HEK293 (cell line): ENCODE measurements around the gene CNOT6L.

Experiments used
- CTCF ChIA-PET: fragments of 350-600 bp; formaldehyde crosslinking; extraction: SDS; loops from one replicate; lab custom pipeline; 2021; ENCODE audit warnings: antibody characterized with exemption; lab: Yijun Ruan, JAX
- POLR2A ChIA-PET: fragments of 300-600 bp; formaldehyde crosslinking; extraction: SDS; loops from one replicate; lab custom pipeline; 2020; ENCODE audit warnings: antibody characterized with exemption, inconsistent platforms; lab: Yijun Ruan, JAX
- H3K27ac ChIP-seq: fragments of 200-500 bp; sonication (Bioruptor generic); 2 replicates; pipeline ENCODE4 v1.5.1; 2014; ENCODE audit warnings: low read depth, low read length, control low read depth, inconsistent platforms; ENCODE audit errors: extremely low read depth
- H3K36me3 ChIP-seq, 2 experiments: fragments of 200-500 bp in 1 of 2; sonication (Bioruptor generic) in 1 of 2; 1 replicate in 1 of 2; 2 replicates in 1 of 2; pipeline ENCODE4 v1.5.1; 2014 to 2017; ENCODE audit warnings: inconsistent platforms in 2 of 2, low read length in 2 of 2; ENCODE audit not compliant: control insufficient read depth in 2 of 2, insufficient read depth in 1 of 2
- H3K4me1 ChIP-seq: fragments of 200-500 bp; sonication (Bioruptor generic); 2 replicates; pipeline ENCODE4 v1.5.1; 2014; ENCODE audit warnings: mild to moderate bottlenecking, low read length, inconsistent platforms; ENCODE audit not compliant: control insufficient read depth, insufficient read depth
- H3K4me3 ChIP-seq: 2 replicates; pipeline ENCODE4 v1.5.1; 2011; ENCODE audit warnings: low read depth, mild to moderate bottlenecking, control low read depth, low read length, moderate library complexity
- H3K9me3 ChIP-seq: fragments of 200-500 bp; sonication (Bioruptor generic); 2 replicates; pipeline ENCODE4 v1.5.1; 2014; ENCODE audit warnings: low read depth, low read length, inconsistent platforms; ENCODE audit not compliant: control insufficient read depth, insufficient read depth
- ATF2 ChIP-seq: fragments of 450-650 bp; formaldehyde crosslinking; IDR thresholded peaks from 2 replicates; pipeline ENCODE4 v1.5.1; 2016; ENCODE audit warnings: missing biosample characterization, missing genetic modification characterization, low read depth
- BCL6B ChIP-seq: fragments of 450-650 bp; formaldehyde crosslinking; IDR thresholded peaks from 2 replicates; pipeline ENCODE4 v1.5.1; 2017; ENCODE audit warnings: missing biosample characterization, missing genetic modification characterization
- KLF17 ChIP-seq: fragments of 450-650 bp; formaldehyde crosslinking; IDR thresholded peaks from 2 replicates; pipeline ENCODE4 v1.5.1; 2016; ENCODE audit warnings: missing biosample characterization, missing genetic modification characterization
- RBAK ChIP-seq: fragments of 450-650 bp; formaldehyde crosslinking; IDR thresholded peaks from 2 replicates; pipeline ENCODE4 v1.5.1; 2016; ENCODE audit warnings: missing biosample characterization, missing genetic modification characterization
- WT1 ChIP-seq: fragments of 450-650 bp; formaldehyde crosslinking; IDR thresholded peaks from 2 replicates; pipeline ENCODE4 v1.5.1; 2016; ENCODE audit warnings: missing biosample characterization, missing genetic modification characterization
- ZBTB17 ChIP-seq: fragments of 450-650 bp; formaldehyde crosslinking; IDR thresholded peaks from 2 replicates; pipeline ENCODE4 v1.5.1; 2016; ENCODE audit warnings: missing biosample characterization, missing genetic modification characterization
- ZBTB20 ChIP-seq: fragments of 450-650 bp; formaldehyde crosslinking; IDR thresholded peaks from 2 replicates; pipeline ENCODE4 v1.5.1; 2016; ENCODE audit warnings: missing biosample characterization, missing genetic modification characterization
- ZFHX2 ChIP-seq: fragments of 450-650 bp; formaldehyde crosslinking; conservative IDR thresholded peaks from 2 replicates; pipeline ENCODE4 v1.5.1; 2016; ENCODE audit warnings: missing biosample characterization, missing genetic modification characterization
- ZFP69B ChIP-seq: fragments of 450-650 bp; formaldehyde crosslinking; IDR thresholded peaks from 2 replicates; pipeline ENCODE4 v1.5.1; 2016; ENCODE audit warnings: missing biosample characterization, missing genetic modification characterization
- ZNF133 ChIP-seq: fragments of 450-650 bp; formaldehyde crosslinking; IDR thresholded peaks from 2 replicates; pipeline ENCODE4 v1.5.1; 2016; ENCODE audit warnings: missing biosample characterization, missing genetic modification characterization
- ZNF155 ChIP-seq: fragments of 450-650 bp; formaldehyde crosslinking; IDR thresholded peaks from 2 replicates; pipeline ENCODE4 v1.5.1; 2016; ENCODE audit warnings: missing biosample characterization, missing genetic modification characterization
- ZNF157 ChIP-seq: fragments of 450-650 bp; formaldehyde crosslinking; IDR thresholded peaks from 2 replicates; pipeline ENCODE4 v1.5.1; 2016; ENCODE audit warnings: missing biosample characterization, missing genetic modification characterization
- ZNF223 ChIP-seq: fragments of 450-650 bp; formaldehyde crosslinking; IDR thresholded peaks from 2 replicates; pipeline ENCODE4 v1.5.1; 2016; ENCODE audit warnings: missing biosample characterization, missing genetic modification characterization
- ZNF248 ChIP-seq: fragments of 450-650 bp; formaldehyde crosslinking; IDR thresholded peaks from 2 replicates; pipeline ENCODE4 v1.5.1; 2017; ENCODE audit warnings: missing biosample characterization, missing genetic modification characterization
- ZNF292 ChIP-seq: fragments of 450-650 bp; formaldehyde crosslinking; IDR thresholded peaks from 2 replicates; pipeline ENCODE4 v1.5.1; 2016; ENCODE audit warnings: low read depth, missing biosample characterization, missing genetic modification characterization, borderline replicate concordance
- ZNF37A ChIP-seq: fragments of 450-650 bp; IDR thresholded peaks from 2 replicates; pipeline ENCODE4 v1.5.1; 2018; ENCODE audit warnings: missing biosample characterization, missing genetic modification characterization
- ZNF513 ChIP-seq: fragments of 450-650 bp; IDR thresholded peaks from 2 replicates; pipeline ENCODE4 v1.5.1; 2018; ENCODE audit warnings: missing biosample characterization, missing genetic modification characterization
- ZNF610 ChIP-seq: fragments of 450-650 bp; formaldehyde crosslinking; IDR thresholded peaks from 2 replicates; pipeline ENCODE4 v1.5.1; 2016; ENCODE audit warnings: missing biosample characterization, missing genetic modification characterization, borderline replicate concordance
- ZNF677 ChIP-seq: fragments of 450-650 bp; IDR thresholded peaks from 2 replicates; pipeline ENCODE4 v1.5.0; 2018; ENCODE audit warnings: missing biosample characterization, mild to moderate bottlenecking, missing genetic modification characterization, moderate library complexity
- ZNF701 ChIP-seq: fragments of 450-650 bp; formaldehyde crosslinking; IDR thresholded peaks from 2 replicates; pipeline ENCODE4 v1.5.1; 2016; ENCODE audit warnings: missing biosample characterization, missing genetic modification characterization
- ZNF704 ChIP-seq: fragments of 450-650 bp; formaldehyde crosslinking; IDR thresholded peaks from 2 replicates; pipeline ENCODE4 v1.5.1; 2016; ENCODE audit warnings: missing biosample characterization, missing genetic modification characterization
- ZNF76 ChIP-seq: fragments of 450-650 bp; formaldehyde crosslinking; IDR thresholded peaks from 2 replicates; pipeline ENCODE4; 2016; ENCODE audit warnings: low read depth, missing biosample characterization, missing genetic modification characterization, borderline replicate concordance
- ZSCAN30 ChIP-seq: fragments of 450-650 bp; IDR thresholded peaks from 2 replicates; pipeline ENCODE4 v1.5.1; 2018; ENCODE audit warnings: missing biosample characterization, mild to moderate bottlenecking, missing genetic modification characterization, moderate library complexity
- ZSCAN4 ChIP-seq: fragments of 450-650 bp; formaldehyde crosslinking; IDR thresholded peaks from 2 replicates; pipeline ENCODE4 v1.5.1; 2017; ENCODE audit warnings: missing biosample characterization, missing genetic modification characterization

CNOT6L gene

GRCh38 chr4:77715414-77716290 is 103.5 kb downstream of the CNOT6L start (continued):
- no peak for TF ChIP-seq ATF2 (tag by site-specific recombination)
- no peak for TF ChIP-seq ZNF704 (tag by site-specific recombination)
- no peak for TF ChIP-seq BCL6B (tag by site-specific recombination)
- TF ChIP-seq WT1 (tag by site-specific recombination), result no peak
- no peak for TF ChIP-seq ZFHX2 (tag by site-specific recombination)

GRCh38 chr4:77714514-77714913 is 104.7 kb downstream of the CNOT6L start:
- Histone ChIP-seq H3K27ac (no peak overlapping the region), H3K36me3 (no peaks in the 10 kb centered on the region), H3K4me3 (no peak overlapping the region), H3K4me1 (no peaks in the 10 kb centered on the region), H3K9me3 (no peaks in the 10 kb centered on the region)
- POLR2A ChIA-PET, result no interaction called here
- CTCF ChIA-PET, result no interaction called here
- no peak for TF ChIP-seq ZNF223 (tag by site-specific recombination)
- no peak for TF ChIP-seq ZBTB17
- TF ChIP-seq ZNF701 (tag by site-specific recombination), result no peak
- no peak for TF ChIP-seq ZNF248 (tag by site-specific recombination)
- no peak for TF ChIP-seq ZSCAN30 (tag by site-specific recombination)
- TF ChIP-seq ZNF677 (tag by site-specific recombination), result no peak
- TF ChIP-seq ZNF610 (tag by site-specific recombination), result no peak
- TF ChIP-seq ZNF37A (tag by site-specific recombination), result no peak
- TF ChIP-seq ZNF133 (tag by site-specific recombination), result no peak
- no peak for TF ChIP-seq ZBTB20 (tag by site-specific recombination)
- no peak for TF ChIP-seq ZNF76 (tag by site-specific recombination)

- ChIA-PET CTCF (no interaction called here), POLR2A (no interaction called here)
- Histone ChIP-seq H3K36me3 (no peaks in the 10 kb centered on the region), H3K4me1 (no peaks in the 10 kb centered on the region), H3K4me3 (no peak overlapping the region), H3K9me3 (no peaks in the 10 kb centered on the region), H3K27ac (no peak overlapping the region)
- TF ChIP-seq ZNF157 (tag by site-specific recombination), result no peak
- no peak for TF ChIP-seq ZNF513 (tag by site-specific recombination)
- TF ChIP-seq ZNF155 (tag by site-specific recombination), result no peak
- TF ChIP-seq ZFP69B (tag by site-specific recombination), result no peak
- no peak for TF ChIP-seq ZBTB20 (tag by site-specific recombination)
- no peak for TF ChIP-seq ZSCAN4 (tag by site-specific recombination)
- TF ChIP-seq RBAK (tag by site-specific recombination), result no peak
- no peak for TF ChIP-seq ZNF292 (tag by site-specific recombination)
- no peak for TF ChIP-seq KLF17
Measured at GRCh38 chr4:77713884-77714283, 105.3 kb downstream of the CNOT6L start.
